ENCODE results near the gene MAP7.

The MAP7 gene

DNA sequence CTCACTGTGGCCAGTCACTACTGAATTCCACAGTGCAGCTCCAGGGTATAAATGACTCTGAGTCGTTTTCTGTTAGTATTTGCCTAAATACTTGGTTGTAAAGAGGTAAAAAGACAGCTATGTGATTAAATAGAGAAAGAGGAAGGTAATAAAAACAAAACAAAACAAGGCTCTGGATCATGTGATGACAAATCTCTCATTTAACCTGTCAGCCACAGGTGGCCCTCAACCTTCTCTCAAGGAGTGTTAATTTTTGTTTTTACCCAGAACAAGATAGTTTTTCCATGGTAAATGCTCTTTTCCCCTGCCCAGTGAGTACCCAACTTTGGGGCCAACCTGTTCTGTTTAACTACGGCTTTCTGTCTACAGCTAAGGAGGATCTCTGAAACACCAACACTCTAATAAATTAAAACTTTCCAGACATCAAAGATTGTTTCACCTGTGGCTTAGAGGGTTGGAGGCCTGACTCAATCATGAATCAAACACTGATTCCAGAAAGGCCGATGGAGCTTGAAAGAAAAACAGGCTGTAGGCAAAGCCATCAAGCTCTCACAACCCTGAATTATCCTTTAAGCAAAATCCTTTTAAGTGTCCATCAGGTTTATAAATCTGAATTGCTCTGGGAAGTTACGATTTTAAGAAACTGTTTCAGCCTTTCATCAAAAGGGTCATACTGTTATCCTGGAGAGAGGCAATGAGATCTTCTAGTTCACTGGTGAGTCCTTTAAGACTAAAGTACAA is 179.1 kb downstream of the MAP7 start:
- no peak for DNase-seq

DNA sequence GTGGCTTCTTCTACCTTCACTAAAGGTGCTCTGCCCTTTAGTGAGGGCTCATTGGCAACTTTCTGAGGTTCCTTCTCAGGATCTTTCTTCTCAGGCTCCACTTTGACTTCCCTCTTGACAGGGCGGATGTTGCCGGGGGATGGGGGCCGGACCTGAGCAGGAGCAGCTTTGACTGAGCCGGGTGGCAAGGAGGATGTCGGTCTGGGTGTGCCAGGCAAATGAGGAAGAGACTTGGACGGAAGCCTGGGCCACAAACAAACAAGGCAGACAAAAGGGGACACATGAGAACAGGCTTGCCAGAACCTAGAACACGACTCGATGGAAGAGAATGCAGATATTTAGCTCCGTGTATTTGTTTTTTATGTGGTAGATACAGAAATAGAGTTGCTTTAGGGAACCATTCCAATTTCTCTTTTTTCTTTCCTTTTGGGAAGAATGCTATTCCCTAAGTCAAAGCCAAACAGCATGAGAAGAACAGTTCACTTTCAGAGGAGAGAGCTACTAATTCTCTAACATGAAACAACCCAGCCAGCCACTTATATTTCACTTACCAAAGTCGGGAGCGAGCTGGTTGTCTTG is 184.4 kb downstream of the MAP7 start:
- no peak for DNase-seq

DNA sequence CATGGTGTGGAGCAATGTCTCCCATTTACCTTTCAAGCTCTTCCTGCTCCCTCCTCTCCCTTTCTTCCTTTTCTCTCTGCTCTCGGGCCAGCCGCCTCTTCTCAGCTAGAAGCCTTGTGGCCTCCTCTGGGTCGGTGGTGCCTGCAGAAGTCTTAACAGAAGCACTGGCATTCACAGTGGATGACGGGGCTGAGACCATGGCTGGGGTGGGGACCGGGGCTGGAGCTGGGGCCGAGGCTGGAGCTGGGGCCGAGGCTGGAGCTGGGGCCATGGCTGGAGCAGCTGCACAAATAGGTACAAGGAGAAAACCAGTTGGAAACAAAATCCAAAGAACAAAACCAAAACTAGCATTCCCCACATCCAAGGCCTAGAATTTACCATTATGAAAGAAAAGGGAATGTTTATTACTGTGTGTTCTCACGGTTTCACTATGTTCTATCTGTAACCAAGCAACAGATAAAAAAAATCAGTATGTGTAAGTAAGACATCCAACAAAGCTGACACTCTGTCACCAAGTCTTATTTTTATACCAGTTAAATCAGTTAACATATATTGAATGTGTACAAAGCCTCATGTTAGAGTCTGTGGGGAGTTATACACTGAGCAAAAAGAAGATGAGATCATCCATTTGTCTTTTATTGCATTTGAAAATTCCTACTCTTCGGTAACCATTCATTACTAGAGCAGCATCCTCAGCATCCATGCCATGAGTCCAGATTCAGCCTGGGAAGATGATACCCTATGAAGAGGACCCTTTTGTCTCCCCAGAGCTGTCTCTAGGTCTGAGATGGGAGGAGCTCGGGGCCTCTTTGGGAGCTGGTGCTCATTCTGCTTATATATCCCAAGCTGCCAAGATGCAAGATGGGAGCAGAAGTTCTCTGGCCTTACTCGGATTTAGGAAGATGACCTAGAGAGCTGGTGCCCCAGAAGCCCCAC is 187.5 kb downstream of the MAP7 start:
- DNase-seq = no peak

DNA sequence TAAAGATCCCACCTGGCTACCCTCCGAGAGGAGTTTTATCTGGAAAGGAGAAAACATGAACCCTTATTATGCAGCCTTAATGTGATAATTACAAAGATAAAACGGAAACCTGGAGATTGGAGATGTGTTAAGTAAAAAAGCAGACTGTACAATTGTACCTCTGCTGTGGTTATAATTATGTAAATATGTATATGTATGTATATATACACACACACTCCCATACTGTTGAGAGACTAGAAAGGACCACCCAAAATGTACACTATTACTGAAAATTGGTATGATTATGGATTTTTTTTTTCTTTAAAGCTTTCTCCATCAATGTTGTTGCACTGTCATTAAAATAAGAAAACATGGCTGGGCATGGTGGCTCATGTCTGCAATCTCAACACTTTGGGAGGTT is 188.4 kb downstream of the MAP7 start:
- no peak for DNase-seq

DNA sequence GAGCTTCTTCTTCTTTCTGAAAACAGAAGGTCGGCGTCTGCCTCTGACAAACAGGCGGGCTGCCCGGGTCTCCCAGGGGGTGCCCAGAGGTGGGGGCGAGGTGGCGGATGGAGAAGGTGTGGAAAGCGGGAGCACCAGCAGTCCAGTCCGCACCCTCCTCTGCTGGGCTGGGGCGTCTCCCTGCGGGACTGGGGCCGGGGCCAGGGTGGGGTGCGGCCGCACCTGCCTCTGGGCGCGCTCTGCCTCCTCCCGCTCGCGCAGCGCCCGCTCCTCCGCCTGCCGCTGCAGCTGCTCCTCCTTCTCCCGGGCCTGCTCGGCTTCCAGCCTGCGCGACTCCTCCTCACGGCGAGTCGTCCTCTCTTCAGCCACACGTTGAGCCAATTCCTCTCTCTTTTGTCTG is 189.4 kb downstream of the MAP7 start:
- DNase-seq = no peak

- no peak for DNase-seq
Measured at GRCh38 chr6:136359851-136360250, 190.4 kb downstream of the MAP7 start.

GRCh38 chr6:136351518-136352110 is 198.6 kb downstream of the MAP7 start:
- no peak for DNase-seq

DNA sequence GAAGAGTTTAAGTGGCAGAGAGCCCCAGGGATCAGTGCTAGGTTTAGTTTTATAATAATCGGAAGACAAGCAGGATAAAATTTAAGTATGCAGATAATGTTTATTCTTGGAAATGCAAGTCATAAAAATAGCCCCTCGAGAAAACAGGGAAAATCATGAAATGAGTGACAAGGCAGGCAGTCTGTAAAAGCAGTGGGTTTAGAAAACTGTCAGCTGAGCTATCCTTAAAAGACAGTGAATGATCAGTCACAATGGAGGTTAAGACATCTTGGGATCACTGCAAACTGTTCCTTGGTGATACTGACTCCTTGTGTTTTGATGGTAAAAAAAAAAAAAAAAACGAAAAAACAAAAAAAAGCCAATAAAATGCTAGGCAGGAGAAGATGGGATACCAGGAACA is 199.3 kb downstream of the MAP7 start:
- DNase-seq = no peak

DNA sequence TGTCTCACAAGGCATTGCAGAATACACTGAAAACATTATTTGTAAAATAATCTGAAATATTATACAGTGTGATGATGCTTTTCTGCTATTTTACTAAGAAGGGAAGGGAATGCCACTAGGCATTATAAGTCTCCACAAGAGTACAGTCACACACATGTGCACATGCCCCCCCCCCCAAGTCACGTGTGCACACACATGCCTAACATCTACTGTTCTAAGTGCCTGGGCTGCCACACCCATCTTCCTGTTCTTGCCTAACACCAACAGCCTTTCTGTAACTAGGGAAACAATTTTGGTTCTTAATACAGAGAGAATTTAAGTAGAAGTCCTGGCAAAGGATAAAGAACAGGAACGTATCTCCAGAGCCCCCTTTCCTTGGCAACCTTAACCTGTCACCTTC is 202.4 kb downstream of the MAP7 start:
- no peak for DNase-seq

DNA sequence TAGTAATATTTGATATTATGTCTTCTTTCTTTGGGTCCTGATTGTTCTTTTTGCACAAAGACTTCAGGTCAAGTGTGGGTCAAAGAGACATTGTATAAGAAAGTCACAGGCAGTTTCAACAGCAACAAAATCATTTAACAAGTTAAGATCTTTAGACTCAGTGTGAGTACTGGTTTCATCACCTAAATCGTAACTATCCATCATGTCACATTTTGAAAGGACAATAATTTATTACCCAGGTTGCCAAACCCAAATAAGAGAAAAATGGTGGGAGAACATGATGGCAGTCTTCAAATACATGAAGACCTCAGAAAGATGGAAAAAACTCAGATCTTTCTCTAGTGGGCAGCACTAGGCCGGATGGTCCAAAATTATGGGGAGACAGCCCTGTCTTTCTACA is 205.1 kb downstream of the MAP7 start:
- no peak for DNase-seq

- DNase-seq = no peak
Measured at GRCh38 chr6:136344420-136344819, 205.8 kb downstream of the MAP7 start.

DNA sequence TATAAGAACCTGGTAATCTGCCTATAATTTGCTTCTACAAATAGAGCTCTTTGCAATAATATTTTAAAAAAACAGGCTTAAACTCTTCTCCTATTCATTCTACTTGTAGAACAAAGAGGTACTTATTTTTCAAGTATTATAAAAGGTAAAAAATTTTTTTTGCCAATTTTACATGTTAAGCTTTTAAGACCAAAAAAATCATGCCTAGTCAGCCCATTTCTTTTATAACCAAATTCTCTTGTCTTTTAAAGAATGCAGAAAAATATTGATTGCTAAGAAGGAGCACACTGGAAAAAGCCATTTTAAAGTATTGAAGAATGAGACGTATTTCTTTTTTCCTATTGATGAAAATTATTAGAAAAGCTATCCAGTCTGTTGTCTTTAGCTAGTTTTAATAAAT is 206.5 kb downstream of the MAP7 start:
- no peak for DNase-seq

DNA sequence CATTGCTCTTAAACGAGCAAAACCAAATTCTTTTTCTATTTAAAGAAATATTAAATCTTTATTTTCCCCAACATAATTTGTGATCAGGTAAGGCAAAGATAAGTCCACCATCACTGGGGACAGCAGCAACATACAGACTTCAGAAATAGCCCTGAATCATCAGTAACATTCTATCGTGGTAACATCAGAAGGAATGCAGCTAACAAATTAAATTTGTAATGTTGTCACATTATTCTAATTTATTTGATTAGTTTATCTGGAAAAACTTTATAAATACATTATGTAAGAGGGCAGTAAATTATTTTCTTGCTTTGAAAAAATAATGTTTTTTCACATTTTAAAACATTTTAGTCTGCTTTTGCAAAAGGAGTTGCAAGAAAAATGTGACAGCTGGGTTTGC is 206.9 kb downstream of the MAP7 start:
- DNase-seq = no peak

GRCh38 chr6:136341967-136342366 is 208.3 kb downstream of the MAP7 start:
- DNase-seq = no peak

DNA sequence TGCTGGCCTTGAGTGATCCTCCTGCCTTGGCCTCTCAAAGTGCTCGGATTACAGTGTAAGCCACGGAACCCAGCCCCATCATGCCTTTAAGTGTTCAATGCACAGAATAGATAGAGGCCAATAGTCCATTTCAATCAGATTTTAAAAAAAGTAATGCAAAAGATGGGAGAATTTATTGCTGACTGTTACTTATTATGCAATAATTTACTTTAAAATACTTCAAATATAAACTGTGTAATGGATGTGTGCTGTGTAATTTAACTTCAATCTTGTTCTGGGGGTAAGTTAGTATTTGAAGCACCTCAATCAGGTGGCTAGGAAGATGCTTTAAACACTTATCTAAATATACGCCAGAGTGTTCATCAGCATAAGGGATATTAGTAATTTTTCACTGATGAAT is 208.9 kb downstream of the MAP7 start:
- DNase-seq = no peak

DNA sequence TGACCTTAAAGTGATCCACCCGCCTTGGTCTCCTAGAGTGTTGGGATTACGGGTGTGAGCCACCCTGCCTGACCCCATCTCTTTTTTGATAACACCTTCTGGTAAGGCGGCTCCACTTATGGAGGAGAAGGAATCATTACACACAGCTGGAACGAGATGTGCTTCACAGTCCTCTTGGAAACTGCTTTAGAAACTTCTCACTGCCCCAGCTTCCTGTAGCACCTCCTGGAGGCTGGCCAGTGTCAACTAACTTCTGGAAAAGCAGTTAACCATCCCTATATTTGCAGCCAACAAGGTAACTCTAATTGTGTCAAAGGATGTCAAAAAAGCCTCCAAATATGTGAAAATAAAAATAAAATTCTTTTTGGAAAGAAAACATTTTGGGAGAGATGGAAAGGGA is 211.7 kb downstream of the MAP7 start:
- DNase-seq = no peak

DNA sequence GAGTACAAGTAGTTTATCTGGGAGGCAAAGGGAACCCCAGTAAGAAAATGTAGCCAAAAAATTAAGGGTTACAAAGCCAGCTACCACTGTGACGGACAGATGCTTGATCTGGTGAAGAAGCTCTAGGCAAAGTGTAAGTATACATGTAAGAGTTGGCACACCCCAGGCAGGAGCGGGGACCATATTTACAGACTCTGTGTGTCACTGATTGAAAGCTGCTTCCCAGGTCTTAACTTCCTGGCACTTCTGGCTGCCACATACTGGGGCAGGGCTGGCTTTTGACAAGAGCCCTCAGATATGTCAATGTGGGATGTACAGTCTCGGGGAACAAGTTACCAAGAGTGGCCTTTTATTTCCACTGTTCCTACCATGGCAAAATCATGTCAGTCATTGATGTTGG is 212.6 kb downstream of the MAP7 start:
- DNase-seq = no peak

- DNase-seq = no peak
Measured at GRCh38 chr6:136337121-136337520, 213.1 kb downstream of the MAP7 start.

DNA sequence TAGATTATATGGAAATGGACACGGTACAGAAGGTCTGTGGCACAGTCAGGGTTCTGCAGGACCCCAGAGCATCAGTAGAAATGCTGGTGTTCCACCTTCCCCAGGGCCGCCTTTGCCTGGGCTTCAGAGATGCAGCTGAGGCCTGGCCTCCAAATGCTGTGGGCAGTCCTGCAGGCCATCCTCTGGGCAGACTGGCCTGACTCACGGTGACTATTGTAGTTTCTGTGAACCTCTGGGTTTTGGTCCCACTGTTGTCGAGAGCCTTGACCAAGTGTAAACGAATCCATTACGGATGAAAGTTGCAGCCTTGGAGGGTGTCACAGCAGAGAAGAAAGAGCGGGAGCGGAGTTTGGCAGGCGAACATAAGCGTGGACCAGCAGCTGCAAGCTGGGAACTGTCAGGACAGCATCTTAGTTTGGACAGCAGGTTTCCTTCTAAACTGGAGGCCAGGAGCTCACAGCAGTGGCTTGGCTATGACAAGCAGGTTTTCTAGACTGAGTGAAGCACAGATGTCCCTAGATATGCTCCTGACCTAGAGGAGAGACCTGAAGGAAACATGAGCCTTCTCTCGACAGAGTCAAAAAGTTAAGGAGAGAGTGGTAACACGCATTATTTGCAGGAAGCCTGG is 214.4 kb downstream of the MAP7 start:
- DNase-seq = no peak

GRCh38 chr6:136334853-136335252 is 215.4 kb downstream of the MAP7 start:
- DNase-seq = no peak

- no peak for DNase-seq
Measured at GRCh38 chr6:136334465-136334846, 215.8 kb downstream of the MAP7 start.

GRCh38 chr6:136333824-136334464 is 216.3 kb downstream of the MAP7 start:
- DNase-seq = no peak
